ENCODE data around the gene KSR2. TPM values are rescaled to one million over a fixed set of nuclear protein-coding genes. Genes with fewer than 3 reads are reported as not detected.

KSR2 gene
- total RNA-seq, 4 donors from 2014 or later, result 0.32 to 7.0 (median 0.60) TPM

- TF ChIP-seq CTCF (IDR thresholded peaks at IDR 0.05) (peak; percentile 64 to 88 (median 81)), EP300 (IDR thresholded peaks at IDR 0.05; ENCODE audit: low read depth) (no peak)
- in situ Hi-C loops (cut with MboI; ENCODE audit: low pct_ligation_motif_present in 1 of 4, low pct_unique_long_range_greater_than_20kb in 1 of 4, low sequenced_read_pairs in 3 of 4) (loop anchor here in 2 of 4 donors (5.0 to 25.0 kb wide), 3 partner anchors 220 to 350 kb away; no protein-coding TSS in a partner anchor), intact Hi-C loops (cut with DNase I; ENCODE audit: low total_unique reads) (loop anchor here (5.0 kb wide), 1 partner anchor 220 kb away; no protein-coding TSS in a partner anchor)
- DNase-seq, result peak; percentile 48
- Histone ChIP-seq H3K27ac (no peak overlapping the region), H3K9me3 (peaks cover 0 to 7% of the 10 kb centered on the region in 2 donors), H3K36me3 (no peaks in the 10 kb centered on the region), H3K4me3 (no peak overlapping the region), H3K27me3 (peaks cover 3% of the 10 kb centered on the region), H3K4me1 (no peaks in the 10 kb centered on the region)
- 15 to 17% methylated on average over 10 to 12 of the region's 12 CpGs for WGBS, 2 donors (ENCODE audit: low coverage in 1 of 2)
These were observed 381.0 kb downstream of the KSR2 start for GRCh38 chr12:117587631-117588287.

GRCh38 chr12:117583677-117584225, 385.0 kb downstream of the KSR2 start:
- 55% methylated on average over 12 of the region's 12 CpGs; no CpG with 5 or more reads in 1 of the 2 donors for WGBS, 2 donors (ENCODE audit: low coverage in 1 of 2)
- Histone ChIP-seq H3K27ac (no peak overlapping the region), H3K9me3 (no peaks in the 10 kb centered on the region), H3K27me3 (peaks cover 3% of the 10 kb centered on the region), H3K4me3 (no peak overlapping the region), H3K36me3 (no peaks in the 10 kb centered on the region), H3K4me1 (no peaks in the 10 kb centered on the region)
- no peak for DNase-seq
- in situ Hi-C loops (cut with MboI; ENCODE audit: low pct_ligation_motif_present in 1 of 4, low pct_unique_long_range_greater_than_20kb in 1 of 4, low sequenced_read_pairs in 3 of 4), result loop anchor here in 2 of 4 donors (25.0 kb wide), 2 partner anchors 254 to 346 kb away; no protein-coding TSS in a partner anchor
- TF ChIP-seq CTCF (IDR thresholded peaks at IDR 0.05), result no peak
- no peak for TF ChIP-seq POLR2AphosphoS5 (IDR thresholded peaks at IDR 0.05)
- TF ChIP-seq EP300 (IDR thresholded peaks at IDR 0.05; ENCODE audit: low read depth), result no peak
- intact Hi-C loops (cut with DNase I; ENCODE audit: low total_unique reads), result no loop called here

GRCh38 chr12:117583092-117583491, 385.7 kb downstream of the KSR2 start:
- Histone ChIP-seq H3K9me3 (no peaks in the 10 kb centered on the region), H3K27ac (no peak overlapping the region), H3K27me3 (peaks cover 3% of the 10 kb centered on the region), H3K4me3 (no peak overlapping the region), H3K36me3 (no peaks in the 10 kb centered on the region), H3K4me1 (no peaks in the 10 kb centered on the region)
- intact Hi-C loops (cut with DNase I; ENCODE audit: low total_unique reads), result no loop called here
- no peak for DNase-seq
- in situ Hi-C loops (cut with MboI; ENCODE audit: low pct_ligation_motif_present in 1 of 4, low pct_unique_long_range_greater_than_20kb in 1 of 4, low sequenced_read_pairs in 3 of 4), result loop anchor here in 2 of 4 donors (25.0 kb wide), 2 partner anchors 254 to 346 kb away; no protein-coding TSS in a partner anchor
- no peak for TF ChIP-seq CTCF (IDR thresholded peaks at IDR 0.05)
- TF ChIP-seq POLR2A (IDR thresholded peaks at IDR 0.05), result no peak
- no peak for TF ChIP-seq EP300 (IDR thresholded peaks at IDR 0.05; ENCODE audit: low read depth)
- TF ChIP-seq POLR2AphosphoS5 (IDR thresholded peaks at IDR 0.05), result no peak
- WGBS, 2 donors (ENCODE audit: low coverage in 1 of 2), result 73 to 95% methylated on average over 2 of the region's 2 CpGs

- Histone ChIP-seq H3K4me1 (no peaks in the 10 kb centered on the region), H3K9me3 (no peaks in the 10 kb centered on the region), H3K4me3 (no peak overlapping the region), H3K27ac (no peak overlapping the region), H3K27me3 (peaks cover 3% of the 10 kb centered on the region), H3K36me3 (no peaks in the 10 kb centered on the region)
- intact Hi-C loops (cut with DNase I; ENCODE audit: low total_unique reads), result no loop called here
- DNase-seq, result no peak
- in situ Hi-C loops (cut with MboI; ENCODE audit: low pct_ligation_motif_present in 1 of 4, low pct_unique_long_range_greater_than_20kb in 1 of 4, low sequenced_read_pairs in 3 of 4), result loop anchor here in 2 of 4 donors (25.0 kb wide), 2 partner anchors 255 to 345 kb away; no protein-coding TSS in a partner anchor
- TF ChIP-seq CTCF (IDR thresholded peaks at IDR 0.05) (no peak), EP300 (IDR thresholded peaks at IDR 0.05; ENCODE audit: low read depth) (no peak), POLR2A (IDR thresholded peaks at IDR 0.05) (no peak), POLR2AphosphoS5 (IDR thresholded peaks at IDR 0.05) (no peak)
- 70% methylated on average over 2 to 10 of the region's 10 CpGs for WGBS, 2 donors (ENCODE audit: low coverage in 1 of 2)
These were observed 386.5 kb downstream of the KSR2 start for GRCh38 chr12:117582135-117582784.
